ENCODE results near the gene LIN54. TPM values are rescaled to one million over a fixed set of nuclear protein-coding genes. Genes with fewer than 3 reads are reported as not detected.
"Not testable (repeated sequence)": the region's sequence is repeated elsewhere in the genome, so short reads cannot be mapped to it uniquely, and the experiment has no call there.

LIN54 gene
- total RNA-seq, 1 experiment from 2014 or later: 12.7 TPM

GRCh38 chr4:82988323-82988832 lies 22.2 kb downstream of the LIN54 start:
- POLR2A ChIA-PET: no interaction called here
- TF ChIP-seq ZNF138 (CRISPR knock-in tag; conservative IDR thresholded peaks at IDR 0.05): no peak
- TF ChIP-seq, protein P1, sequence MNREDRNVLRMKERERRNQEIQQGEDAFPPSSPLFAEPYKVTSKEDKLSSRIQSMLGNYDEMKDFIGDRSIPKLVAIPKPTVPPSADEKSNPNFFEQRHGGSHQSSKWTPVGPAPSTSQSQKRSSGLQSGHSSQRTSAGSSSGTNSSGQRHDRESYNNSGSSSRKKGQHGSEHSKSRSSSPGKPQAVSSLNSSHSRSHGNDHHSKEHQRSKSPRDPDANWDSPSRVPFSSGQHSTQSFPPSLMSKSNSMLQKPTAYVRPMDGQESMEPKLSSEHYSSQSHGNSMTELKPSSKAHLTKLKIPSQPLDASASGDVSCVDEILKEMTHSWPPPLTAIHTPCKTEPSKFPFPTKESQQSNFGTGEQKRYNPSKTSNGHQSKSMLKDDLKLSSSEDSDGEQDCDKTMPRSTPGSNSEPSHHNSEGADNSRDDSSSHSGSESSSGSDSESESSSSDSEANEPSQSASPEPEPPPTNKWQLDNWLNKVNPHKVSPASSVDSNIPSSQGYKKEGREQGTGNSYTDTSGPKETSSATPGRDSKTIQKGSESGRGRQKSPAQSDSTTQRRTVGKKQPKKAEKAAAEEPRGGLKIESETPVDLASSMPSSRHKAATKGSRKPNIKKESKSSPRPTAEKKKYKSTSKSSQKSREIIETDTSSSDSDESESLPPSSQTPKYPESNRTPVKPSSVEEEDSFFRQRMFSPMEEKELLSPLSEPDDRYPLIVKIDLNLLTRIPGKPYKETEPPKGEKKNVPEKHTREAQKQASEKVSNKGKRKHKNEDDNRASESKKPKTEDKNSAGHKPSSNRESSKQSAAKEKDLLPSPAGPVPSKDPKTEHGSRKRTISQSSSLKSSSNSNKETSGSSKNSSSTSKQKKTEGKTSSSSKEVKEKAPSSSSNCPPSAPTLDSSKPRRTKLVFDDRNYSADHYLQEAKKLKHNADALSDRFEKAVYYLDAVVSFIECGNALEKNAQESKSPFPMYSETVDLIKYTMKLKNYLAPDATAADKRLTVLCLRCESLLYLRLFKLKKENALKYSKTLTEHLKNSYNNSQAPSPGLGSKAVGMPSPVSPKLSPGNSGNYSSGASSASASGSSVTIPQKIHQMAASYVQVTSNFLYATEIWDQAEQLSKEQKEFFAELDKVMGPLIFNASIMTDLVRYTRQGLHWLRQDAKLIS (CRISPR knock-in tag; IDR thresholded peaks at IDR 0.05; ENCODE audit: borderline replicate concordance): no peak
- no peak for TF ChIP-seq EMX1 (CRISPR knock-in tag; IDR thresholded peaks at IDR 0.05)
- TF ChIP-seq, protein P2, sequence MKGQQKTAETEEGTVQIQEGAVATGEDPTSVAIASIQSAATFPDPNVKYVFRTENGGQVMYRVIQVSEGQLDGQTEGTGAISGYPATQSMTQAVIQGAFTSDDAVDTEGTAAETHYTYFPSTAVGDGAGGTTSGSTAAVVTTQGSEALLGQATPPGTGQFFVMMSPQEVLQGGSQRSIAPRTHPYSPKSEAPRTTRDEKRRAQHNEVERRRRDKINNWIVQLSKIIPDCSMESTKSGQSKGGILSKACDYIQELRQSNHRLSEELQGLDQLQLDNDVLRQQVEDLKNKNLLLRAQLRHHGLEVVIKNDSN (CRISPR knock-in tag; IDR thresholded peaks at IDR 0.05): no peak
- TF ChIP-seq FOXJ3 (CRISPR knock-in tag; IDR thresholded peaks at IDR 0.05; ENCODE audit: borderline replicate concordance): no peak
- TF ChIP-seq, protein P3, sequence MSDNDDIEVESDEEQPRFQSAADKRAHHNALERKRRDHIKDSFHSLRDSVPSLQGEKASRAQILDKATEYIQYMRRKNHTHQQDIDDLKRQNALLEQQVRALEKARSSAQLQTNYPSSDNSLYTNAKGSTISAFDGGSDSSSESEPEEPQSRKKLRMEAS (CRISPR knock-in tag; IDR thresholded peaks at IDR 0.05): no peak
- ATAC-seq: no peak
- Mint-ChIP-seq H3K27me3 (ENCODE audit: low read depth) (no peaks in the 10 kb centered on the region), H3K4me3 (no peak overlapping the region), H3K9me3 (peaks cover 10% of the 10 kb centered on the region), H3K4me1 (no peaks in the 10 kb centered on the region), H3K27ac (no peak overlapping the region), H3K36me3 (0 out of 2 replicates have a peak, but pooled peaks cover 3% of the 10 kb centered on the region)
- DNase-seq (ENCODE audit: low spot score): no peak
- CTCF ChIA-PET: no interaction called here

- H3K27me3 Mint-ChIP-seq (ENCODE audit: low read depth); H3K4me1 Mint-ChIP-seq; ATAC-seq; H3K27ac Mint-ChIP-seq; CTCF ChIA-PET; H3K36me3 Mint-ChIP-seq; POLR2A ChIA-PET; H3K4me3 Mint-ChIP-seq; DNase-seq (ENCODE audit: low spot score): not testable (repeated sequence)
- peaks cover 10% of the 10 kb centered on the region for H3K9me3 Mint-ChIP-seq
Measured at GRCh38 chr4:82987519-82987918, 23.1 kb downstream of the LIN54 start.

- Mint-ChIP-seq H3K4me1 (no peaks in the 10 kb centered on the region), H3K27me3 (ENCODE audit: low read depth) (no peaks in the 10 kb centered on the region), H3K36me3 (0 out of 2 replicates have a peak, but pooled peaks cover 3% of the 10 kb centered on the region), H3K9me3 (peaks cover 10% of the 10 kb centered on the region), H3K27ac (no peak overlapping the region), H3K4me3 (no peak overlapping the region)
- DNase-seq (ENCODE audit: low spot score): no peak
- POLR2A ChIA-PET: no interaction called here
- no peak for ATAC-seq
- CTCF ChIA-PET: no interaction called here
- no peak for TF ChIP-seq AR (CRISPR knock-in tag; IDR thresholded peaks at IDR 0.05)
Measured at GRCh38 chr4:82984459-82984858, 26.2 kb downstream of the LIN54 start.

GRCh38 chr4:82983444-82983843 lies 27.2 kb downstream of the LIN54 start:
- DNase-seq (ENCODE audit: low spot score) (no peak), ATAC-seq (no peak)
- Mint-ChIP-seq H3K36me3 (0 out of 2 replicates have a peak, but pooled peaks cover 3% of the 10 kb centered on the region), H3K4me1 (no peaks in the 10 kb centered on the region), H3K27me3 (ENCODE audit: low read depth) (no peaks in the 10 kb centered on the region), H3K4me3 (no peak overlapping the region), H3K27ac (no peak overlapping the region), H3K9me3 (peaks cover 7% of the 10 kb centered on the region)
- TF ChIP-seq IRF1 (CRISPR knock-in tag; IDR thresholded peaks at IDR 0.05) (no peak), ATF3 (CRISPR knock-in tag; conservative IDR thresholded peaks at IDR 0.05) (no peak), EMX1 (CRISPR knock-in tag; IDR thresholded peaks at IDR 0.05) (no peak), USF2 (CRISPR knock-in tag; IDR thresholded peaks at IDR 0.05) (no peak)
- ChIA-PET POLR2A (no interaction called here), CTCF (no interaction called here)
